Fibroblast of skin of left quadriceps (primary cell): ENCODE results near the gene TAL1.
"Not testable (repeated sequence)": the region's sequence is repeated elsewhere in the genome, so short reads cannot be mapped to it uniquely, and the experiment has no call there.

ENCODE experiments used
- DNase-seq, 2 experiments: peaks; one replicate each; pipeline ENCODE4 v3.0.0-alpha.2; 2013; ENCODE audit warnings: low read depth in 2 of 2

TAL1 gene

GRCh38 chr1:47212636-47213229 is 19.3 kb downstream of the TAL1 start:
- DNase-seq, result no peak

GRCh38 chr1:47211796-47212269 is 20.2 kb downstream of the TAL1 start:
- no peak for DNase-seq

DNA sequence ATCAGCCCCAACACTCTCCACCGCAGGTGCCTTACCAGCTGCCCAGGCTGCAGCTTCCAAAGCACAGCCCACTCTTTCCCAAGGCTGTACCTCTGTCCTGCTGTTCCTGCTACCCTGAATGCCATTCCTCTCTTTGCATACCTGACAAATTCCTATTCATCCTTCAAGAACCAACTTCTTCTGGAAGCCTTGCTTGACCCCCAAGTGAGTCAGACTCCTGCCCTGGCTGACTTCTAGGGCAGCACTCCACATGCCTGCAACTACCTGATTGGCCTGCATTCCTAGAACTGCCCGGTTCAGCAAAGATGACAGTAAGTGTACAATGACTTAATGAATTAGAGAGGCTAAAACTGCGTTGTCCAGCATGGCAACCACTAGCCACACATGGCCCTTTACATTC is 21.4 kb downstream of the TAL1 start:
- DNase-seq, result no peak

DNA sequence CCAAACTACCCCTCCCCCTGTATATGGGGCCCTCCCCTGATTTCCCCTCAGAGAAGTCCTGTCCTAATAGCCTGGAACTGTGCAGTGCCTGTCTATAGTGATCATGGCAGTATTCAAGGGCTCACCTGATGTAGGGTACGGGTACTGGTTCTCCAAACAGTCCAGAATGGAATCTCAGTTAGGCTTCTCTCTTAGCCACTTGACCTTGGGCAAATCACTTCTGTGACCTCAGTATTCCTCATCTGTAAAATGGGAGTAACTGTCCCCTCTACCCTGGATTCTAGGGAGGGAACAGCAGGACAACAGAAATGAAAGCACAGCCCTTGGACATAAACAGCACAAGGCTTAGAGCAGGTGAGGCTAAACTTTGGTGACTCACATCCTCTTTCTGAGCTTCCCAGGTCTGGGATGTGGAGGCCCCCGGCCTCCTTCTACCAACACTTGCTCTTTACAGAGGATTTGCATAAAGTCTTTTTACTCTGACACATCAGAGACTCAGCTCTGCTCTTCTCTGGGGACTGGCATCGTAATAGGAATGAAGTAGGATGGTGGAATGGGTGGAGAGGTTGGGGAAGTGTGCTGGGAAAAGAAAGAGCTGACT is 22.2 kb downstream of the TAL1 start:
- DNase-seq, result no peak

DNA sequence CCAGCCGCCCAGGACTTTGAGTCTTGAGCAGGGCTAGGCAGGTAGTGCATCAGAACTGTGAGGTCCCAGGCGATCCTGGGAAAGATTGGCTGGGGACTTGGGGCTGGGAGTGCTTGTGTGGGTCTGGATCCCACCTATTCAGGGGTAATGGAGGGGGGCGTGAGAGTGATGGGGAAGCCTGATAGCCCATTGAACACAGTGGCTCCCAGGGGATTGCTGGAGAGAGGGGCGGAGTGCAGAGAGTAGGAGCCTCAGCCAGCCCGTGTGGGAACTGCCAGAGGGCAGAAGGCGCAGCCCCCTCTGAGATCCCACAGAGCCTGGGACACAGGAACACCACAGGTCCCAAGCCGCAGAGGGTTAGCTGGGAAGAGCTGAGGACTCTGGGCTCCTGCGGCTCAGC is 22.9 kb downstream of the TAL1 start:
- DNase-seq, result no peak

- no peak for DNase-seq
Observed at GRCh38 chr1:47208374-47208850, 23.6 kb downstream of the TAL1 start.

- no peak for DNase-seq
Observed at GRCh38 chr1:47207803-47208373, 24.1 kb downstream of the TAL1 start.

DNA sequence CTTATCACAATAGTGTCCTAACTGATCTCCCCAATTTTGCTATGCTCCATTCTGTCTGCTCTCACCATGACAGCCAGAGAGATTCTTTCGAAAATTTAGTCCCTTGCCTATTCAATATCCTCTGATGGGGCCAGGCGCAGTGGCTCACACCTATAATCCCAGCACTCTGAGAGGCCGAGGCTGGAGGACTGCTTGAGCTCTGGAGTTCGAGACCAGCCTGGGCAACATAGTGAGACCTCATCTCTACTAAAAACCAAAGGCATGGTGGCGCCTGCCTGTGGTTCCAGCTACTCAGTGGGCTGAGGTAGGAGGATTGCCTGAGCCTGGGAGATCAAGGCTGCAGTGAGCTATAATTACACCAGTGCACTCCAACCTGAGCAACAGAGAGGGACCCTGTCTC is 26.1 kb downstream of the TAL1 start:
- DNase-seq, result no peak

GRCh38 chr1:47203504-47203903 is 28.5 kb downstream of the TAL1 start:
- DNase-seq, result not testable (repeated sequence)

DNA sequence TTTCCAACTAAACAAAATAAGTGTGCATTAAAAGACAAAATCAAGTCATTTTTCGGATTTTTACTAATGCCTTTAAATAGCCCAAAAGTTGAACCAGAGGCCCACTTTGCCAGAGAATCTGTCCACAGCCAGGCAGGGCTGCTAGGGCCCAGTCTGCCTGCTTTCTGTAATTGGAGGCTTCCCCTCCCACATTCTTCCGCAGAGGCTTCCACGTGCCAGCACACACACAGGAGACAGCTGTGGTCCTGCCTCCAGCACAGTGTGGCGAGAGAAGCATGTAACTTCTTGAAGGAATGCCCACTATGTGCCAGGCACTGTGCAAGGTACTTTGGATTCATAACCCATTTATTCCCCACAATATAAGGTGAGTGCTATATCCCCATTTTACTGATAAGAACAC is 30.8 kb downstream of the TAL1 start:
- no peak for DNase-seq

DNA sequence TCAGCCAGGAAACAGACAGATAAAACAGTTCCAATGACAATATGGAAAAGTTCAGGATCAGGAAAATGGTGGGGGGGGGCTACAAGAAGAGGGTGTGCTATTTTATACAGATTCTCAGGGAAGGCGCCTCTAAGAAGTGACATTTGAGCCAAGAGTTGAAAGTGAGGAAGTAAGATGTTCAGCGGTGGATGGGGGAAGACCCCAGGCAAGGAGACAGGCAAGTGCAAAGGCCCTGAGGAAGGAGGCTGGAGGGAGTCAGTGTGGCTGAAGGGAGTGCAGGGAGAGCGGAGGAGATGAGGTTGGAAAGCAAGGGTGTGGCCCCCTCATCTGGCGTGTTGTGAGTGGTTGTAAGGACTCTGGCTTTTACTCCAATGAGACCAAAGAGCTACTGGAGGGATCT is 33.8 kb downstream of the TAL1 start:
- DNase-seq, result no peak

DNA sequence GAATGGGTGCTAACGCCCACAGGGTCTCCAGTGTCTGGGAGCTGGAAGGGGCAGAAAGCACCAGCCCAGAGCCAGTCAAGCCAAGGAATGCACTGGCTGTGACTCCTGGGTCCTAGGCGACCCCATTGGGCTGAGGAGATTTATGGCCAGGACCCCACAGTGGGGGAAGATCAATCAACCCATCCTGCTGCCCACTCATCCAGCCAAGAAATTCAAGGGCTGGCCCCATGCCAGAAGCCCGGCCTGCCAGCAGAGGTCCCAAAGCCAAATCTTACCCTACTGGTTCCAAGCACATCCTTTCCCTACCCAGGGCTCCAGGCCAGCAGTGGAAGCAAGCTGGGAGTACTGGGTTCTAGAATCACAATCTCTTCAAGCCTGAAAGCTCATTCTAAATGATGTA is 35.4 kb downstream of the TAL1 start:
- no peak for DNase-seq

DNA sequence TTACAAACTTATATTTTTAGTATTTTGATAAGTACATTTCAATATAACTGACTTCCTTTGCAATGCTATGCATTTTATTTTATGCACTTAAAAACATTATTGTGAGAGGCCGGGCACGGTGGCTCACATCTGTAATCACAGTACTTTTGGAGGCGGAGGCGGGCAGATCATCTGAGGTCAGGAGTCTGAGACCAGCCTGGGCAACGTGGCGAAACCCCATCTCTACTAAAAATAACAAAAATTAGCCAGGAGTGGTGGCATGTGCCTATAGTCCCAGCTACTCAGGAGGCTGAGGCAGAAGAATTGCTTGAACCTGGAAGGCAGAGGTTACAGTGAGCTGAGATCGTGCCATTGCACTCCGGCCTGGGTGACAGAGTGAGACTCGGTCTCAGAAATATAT is 36.0 kb downstream of the TAL1 start:
- not testable (repeated sequence) for DNase-seq

- no peak for DNase-seq
Observed at GRCh38 chr1:47194311-47194710, 37.7 kb downstream of the TAL1 start.

GRCh38 chr1:47193496-47193895 is 38.5 kb downstream of the TAL1 start:
- DNase-seq, result not testable (repeated sequence)

- DNase-seq, result peak in 1 of 2 experiments; percentile 43
Observed at GRCh38 chr1:47192458-47193384, 39.3 kb downstream of the TAL1 start.

DNA sequence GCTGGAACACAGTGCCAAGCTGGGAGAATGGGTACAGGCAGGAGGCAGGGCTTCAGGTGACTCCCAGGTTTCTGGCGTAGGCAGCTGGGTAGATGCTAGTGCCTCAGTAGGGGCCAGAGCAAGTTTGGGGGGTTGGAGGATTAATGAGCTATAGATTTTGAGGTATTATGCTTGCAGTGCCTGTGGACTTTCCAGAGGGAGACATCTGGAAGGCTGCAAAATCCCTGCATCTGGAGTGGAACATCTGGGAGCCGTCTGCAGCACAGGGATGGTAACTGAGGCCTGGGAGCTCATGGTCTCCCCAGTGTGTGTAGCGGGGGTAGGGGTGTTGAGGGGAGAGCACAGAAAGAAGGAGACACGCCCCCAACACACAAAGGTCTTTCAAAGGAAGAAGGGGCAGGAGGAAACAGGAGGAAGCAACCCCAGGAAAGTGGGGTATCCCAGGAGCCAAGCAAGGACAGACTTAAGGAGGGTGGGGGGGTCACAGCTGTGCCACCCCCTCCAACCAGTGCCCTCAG is 40.0 kb downstream of the TAL1 start:
- no peak for DNase-seq

DNA sequence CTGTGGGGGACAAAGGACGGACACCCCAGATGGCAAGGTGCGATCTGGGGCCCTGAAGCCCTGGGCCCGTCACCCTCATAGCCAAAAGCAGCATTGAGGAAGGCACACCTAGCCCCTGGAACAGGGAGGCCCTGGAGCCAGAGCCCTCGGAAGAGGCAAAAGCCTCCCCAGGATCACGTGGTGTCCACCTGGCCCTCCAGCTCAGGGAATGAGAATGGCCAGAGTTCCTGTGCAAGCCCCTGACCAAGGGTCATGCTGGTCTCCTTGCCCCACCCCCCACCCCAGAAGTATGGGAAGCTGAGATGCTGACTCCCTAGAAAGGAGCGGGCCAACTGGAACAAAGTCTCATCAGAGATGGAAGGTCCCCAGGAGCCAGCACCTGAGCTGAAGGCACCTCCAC is 41.2 kb downstream of the TAL1 start:
- DNase-seq, result no peak

- DNase-seq, result no peak
Observed at GRCh38 chr1:47190509-47190855, 41.5 kb downstream of the TAL1 start.

- no peak for DNase-seq
Observed at GRCh38 chr1:47189844-47190508, 42.0 kb downstream of the TAL1 start, which contains the start of gene PDZK1IP1. Gene PDZK1IP1, minus strand, starts transcription at chr1:47190036. Its CDS starts 104 bp downstream, at chr1:47189932.
